Measurements from ENCODE around the gene OR56B1.
A peak's percentile ranks its signal among the peaks of the same experiment; 100 is the strongest.
"Not testable (repeated sequence)": the region's sequence is repeated elsewhere in the genome, so short reads cannot be mapped to it uniquely, and the experiment has no call there.

Gene OR56B1, protein sequence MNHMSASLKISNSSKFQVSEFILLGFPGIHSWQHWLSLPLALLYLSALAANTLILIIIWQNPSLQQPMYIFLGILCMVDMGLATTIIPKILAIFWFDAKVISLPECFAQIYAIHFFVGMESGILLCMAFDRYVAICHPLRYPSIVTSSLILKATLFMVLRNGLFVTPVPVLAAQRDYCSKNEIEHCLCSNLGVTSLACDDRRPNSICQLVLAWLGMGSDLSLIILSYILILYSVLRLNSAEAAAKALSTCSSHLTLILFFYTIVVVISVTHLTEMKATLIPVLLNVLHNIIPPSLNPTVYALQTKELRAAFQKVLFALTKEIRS

DNA sequence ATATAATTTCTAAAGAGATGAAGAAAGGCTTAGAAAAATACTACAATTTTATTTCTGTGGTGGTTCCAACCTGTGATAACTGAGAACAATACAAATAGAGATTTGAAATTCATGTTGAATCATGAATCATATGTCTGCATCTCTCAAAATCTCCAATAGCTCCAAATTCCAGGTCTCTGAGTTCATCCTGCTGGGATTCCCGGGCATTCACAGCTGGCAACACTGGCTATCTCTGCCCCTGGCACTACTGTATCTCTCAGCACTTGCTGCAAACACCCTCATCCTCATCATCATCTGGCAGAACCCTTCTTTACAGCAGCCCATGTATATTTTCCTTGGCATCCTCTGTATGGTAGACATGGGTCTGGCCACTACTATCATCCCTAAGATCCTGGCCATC lies at the start of gene OR56B1:
TSS of gene OR56B1 (plus strand) at position 53 of the 400 bp plus-strand sequence. CDS start at position 122, 69 bp downstream.
- no peak for DNase-seq (ENCODE audit: low read depth)
- TF ChIP-seq, protein P1, sequence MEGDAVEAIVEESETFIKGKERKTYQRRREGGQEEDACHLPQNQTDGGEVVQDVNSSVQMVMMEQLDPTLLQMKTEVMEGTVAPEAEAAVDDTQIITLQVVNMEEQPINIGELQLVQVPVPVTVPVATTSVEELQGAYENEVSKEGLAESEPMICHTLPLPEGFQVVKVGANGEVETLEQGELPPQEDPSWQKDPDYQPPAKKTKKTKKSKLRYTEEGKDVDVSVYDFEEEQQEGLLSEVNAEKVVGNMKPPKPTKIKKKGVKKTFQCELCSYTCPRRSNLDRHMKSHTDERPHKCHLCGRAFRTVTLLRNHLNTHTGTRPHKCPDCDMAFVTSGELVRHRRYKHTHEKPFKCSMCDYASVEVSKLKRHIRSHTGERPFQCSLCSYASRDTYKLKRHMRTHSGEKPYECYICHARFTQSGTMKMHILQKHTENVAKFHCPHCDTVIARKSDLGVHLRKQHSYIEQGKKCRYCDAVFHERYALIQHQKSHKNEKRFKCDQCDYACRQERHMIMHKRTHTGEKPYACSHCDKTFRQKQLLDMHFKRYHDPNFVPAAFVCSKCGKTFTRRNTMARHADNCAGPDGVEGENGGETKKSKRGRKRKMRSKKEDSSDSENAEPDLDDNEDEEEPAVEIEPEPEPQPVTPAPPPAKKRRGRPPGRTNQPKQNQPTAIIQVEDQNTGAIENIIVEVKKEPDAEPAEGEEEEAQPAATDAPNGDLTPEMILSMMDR (conservative IDR thresholded peaks at IDR 0.05; ENCODE audit: low read length), result no peak
- H3K4me3 ChIP-seq (ENCODE audit: low read length), result no peak within 1 kb of the TSS

DNA sequence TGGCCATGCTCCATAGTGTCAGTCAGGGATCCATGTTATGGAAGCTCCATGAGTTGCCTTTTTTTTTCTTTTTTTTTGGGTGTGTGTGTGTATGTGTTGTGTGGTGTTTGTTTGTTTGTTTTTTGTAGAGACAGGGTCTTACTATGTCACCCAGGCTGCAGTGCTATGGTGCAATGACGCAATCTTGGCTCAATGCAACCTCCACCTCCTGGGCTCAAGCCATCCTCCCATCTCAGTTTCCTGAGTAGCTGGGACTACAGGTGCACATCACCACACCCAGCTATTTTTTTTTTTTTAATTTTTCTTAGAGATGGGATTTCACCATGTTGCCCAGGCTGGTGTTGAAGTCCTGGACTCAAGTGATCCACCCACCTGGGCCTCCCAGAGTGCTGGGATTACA lies 47.8 kb upstream of the OR56B1 start:
- no peak for DNase-seq (ENCODE audit: low read depth)
- no peak overlapping the region for H3K4me3 ChIP-seq (ENCODE audit: low read length)
- TF ChIP-seq, protein P1 (conservative IDR thresholded peaks at IDR 0.05; ENCODE audit: low read length), result no peak

DNA sequence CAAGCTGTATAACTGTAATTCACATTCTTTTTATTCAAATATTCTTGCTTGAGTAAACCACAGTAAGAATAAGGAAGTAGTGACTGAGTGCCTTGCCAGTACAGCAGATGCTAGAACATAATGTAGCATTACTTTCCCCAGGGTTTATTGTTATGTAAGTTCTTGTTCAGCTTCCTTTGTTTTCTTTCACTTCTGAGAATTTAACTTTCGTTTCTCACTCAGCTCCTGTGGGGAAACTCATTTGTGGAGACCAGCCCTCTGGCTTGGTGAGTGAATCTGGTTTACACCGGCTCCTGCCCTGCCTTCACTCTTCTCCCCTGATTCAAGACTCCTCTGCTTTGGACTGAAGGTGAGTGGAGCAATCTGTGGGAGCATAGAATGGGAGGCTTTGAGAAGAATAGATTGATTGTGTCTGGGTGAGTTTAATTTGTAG lies 46.7 kb upstream of the OR56B1 start, which contains the start of gene TRIM22:
TSS of gene TRIM22 (plus strand) at position 240 of the 433 bp plus-strand sequence. CDS start 6,443 bp downstream, outside the sequence.
- TF ChIP-seq, protein P1 (conservative IDR thresholded peaks at IDR 0.05; ENCODE audit: low read length), result no peak
- H3K4me3 ChIP-seq (ENCODE audit: low read length), result peak within 1 kb of the TSS; percentile 64

DNA sequence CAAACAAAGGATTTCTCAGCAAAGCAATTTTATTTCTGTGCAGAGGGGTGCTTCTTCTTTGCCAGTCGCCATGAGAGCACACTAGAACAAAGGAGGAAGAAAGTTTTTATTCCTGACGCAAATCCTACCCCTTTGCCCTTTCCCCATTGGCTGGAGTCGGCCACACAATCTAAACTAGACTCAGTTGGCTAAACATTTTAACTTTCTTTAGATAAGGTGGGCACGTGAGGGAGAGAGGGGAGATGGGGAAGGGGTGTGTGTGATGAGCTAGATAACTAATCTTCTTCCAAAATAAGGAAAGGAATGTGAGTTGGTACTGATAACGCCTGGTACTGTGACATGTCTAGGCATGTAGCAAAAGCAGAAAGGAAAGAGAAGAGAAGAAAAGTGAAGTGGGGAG lies 46.0 kb upstream of the OR56B1 start:
- DNase-seq (ENCODE audit: low read depth), result peak; percentile 62
- TF ChIP-seq, protein P1 (conservative IDR thresholded peaks at IDR 0.05; ENCODE audit: low read length), result no peak
- peak overlapping the region; percentile 64 for H3K4me3 ChIP-seq (ENCODE audit: low read length)

More for the DNA sequence above, 46.7 kb upstream of the OR56B1 start, which contains the start of gene TRIM22:
- peak; percentile 91 for DNase-seq (ENCODE audit: low read depth)

DNA sequence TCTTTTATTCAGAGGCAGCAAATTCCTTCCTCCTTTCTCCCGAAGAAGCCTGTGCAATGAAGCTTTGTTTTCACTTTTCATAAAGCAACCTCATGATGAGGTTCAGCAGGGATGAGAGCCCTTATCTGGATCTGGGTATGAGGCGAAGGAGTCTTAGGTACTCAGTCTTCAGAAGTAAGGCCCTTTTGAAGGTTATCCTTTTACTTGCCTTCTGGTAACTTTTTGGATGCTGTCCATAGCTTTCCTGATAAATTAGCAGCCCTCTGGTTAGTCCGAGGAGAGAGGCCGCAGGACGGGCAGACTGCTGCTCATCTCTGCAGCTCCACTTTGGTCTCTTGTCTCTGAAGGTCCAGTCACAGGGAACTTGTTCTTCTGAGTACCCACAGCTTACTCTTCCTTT lies 45.5 kb upstream of the OR56B1 start:
- peak overlapping the region; percentile 64 for H3K4me3 ChIP-seq (ENCODE audit: low read length)
- TF ChIP-seq, protein P1 (conservative IDR thresholded peaks at IDR 0.05; ENCODE audit: low read length), result no peak
- peak; percentile 59 for DNase-seq (ENCODE audit: low read depth)

DNA sequence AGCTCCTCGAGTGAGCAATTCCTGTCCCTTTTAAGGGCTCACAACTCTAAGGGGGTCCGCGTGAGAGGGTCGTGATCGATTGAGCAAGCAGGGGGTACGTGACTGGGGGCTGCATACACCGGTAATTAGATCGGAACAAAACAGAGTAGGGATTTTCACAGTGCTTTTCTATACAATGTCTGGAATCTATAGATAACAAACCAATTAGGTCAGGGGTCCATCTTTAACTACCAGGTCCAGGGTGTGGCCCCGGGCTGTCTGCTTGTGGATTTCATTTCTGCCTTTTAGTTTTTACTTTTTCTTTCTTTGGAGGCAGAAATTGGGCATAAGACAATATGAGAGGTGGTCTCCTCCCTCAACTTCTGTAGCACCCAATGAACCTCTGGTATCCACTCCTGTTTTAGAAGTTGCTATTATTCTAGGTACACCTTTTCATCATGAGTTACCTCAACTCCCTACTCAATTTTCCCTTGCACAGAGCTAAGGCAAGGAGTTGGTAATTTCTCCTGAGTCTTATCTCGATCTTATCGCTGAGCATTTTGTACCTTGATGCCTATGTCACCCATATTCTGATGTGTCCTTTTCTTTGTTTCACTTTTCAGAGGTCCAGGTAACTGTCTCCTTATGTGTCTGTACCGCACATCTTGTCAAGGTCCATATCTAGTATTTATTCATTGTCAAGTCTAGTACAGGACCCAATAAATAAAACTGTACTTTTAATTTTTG lies 44.8 kb upstream of the OR56B1 start:
- DNase-seq (ENCODE audit: low read depth), result not testable (repeated sequence)
- H3K4me3 ChIP-seq (ENCODE audit: low read length), result peak overlapping the region; percentile 64

DNA sequence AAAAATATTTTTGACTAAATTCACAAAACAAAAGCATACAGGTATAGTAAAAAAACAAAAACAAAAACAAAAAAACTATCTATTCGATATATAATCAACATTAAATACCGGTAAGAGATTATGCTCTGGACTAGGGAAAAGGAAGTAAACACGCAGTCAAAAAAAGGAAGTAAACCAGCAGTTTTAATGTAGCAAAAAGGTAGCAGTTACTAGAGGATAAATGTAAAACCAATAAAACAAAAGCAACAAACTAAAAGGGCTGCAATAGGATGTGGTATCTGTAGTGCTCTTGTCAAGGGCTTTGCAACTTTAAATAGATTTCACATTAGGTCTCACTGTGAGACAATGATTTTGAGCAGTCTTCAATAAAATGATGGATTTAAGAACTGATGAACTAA lies 44.3 kb upstream of the OR56B1 start:
- no peak for DNase-seq (ENCODE audit: low read depth)
- TF ChIP-seq, protein P1 (conservative IDR thresholded peaks at IDR 0.05; ENCODE audit: low read length), result no peak
- no peak overlapping the region; the same call in 1 of the 2 replicates for H3K4me3 ChIP-seq (ENCODE audit: low read length)

Data from AG10803 (cell line).